ENCODE measurements around the gene MFN2. TPM values are rescaled to one million over a fixed set of nuclear protein-coding genes. Genes with fewer than 3 reads are reported as not detected.

The MFN2 gene
- total RNA-seq, 1 experiment from 2014 or later: 104 TPM

DNA sequence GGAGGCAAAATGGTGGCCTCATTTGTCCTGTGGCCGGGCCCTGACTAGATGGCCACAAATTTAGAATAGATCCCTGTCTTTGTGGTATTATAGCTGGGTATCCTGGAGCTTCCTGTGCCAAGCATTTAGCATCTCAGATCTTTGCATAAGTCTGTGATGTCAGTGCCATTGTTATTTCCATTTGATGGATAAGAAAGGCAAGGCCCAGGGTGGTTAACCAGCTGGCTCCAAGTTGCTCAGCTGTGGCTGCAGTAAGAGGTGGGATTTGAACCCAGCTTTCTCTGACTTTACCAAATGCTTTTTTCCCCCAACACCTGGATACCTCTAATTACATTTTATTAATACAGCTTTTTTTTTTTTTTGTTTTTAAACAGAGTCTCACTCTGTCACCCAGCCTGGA is 71.1 kb downstream of the MFN2 start:
- CTCF ChIA-PET: no interaction called here
- H3K4me3 ChIP-seq (ENCODE audit: low read depth in 2 of 2, low read length in 2 of 2): no peak overlapping the region
- H3K4me1 ChIP-seq (ENCODE audit: control insufficient read depth, insufficient read depth, low read length): no peaks in the 10 kb centered on the region; the same call in 1 of the 2 replicates
- ATAC-seq: no peak
- intact Hi-C loops (cut with micrococcal nuclease; ENCODE audit: unreplicated experiment): no loop called here
- no peaks in the 10 kb centered on the region for H3K27me3 ChIP-seq (ENCODE audit: control insufficient read depth, insufficient read depth, low read length)
- TF ChIP-seq, protein P1, sequence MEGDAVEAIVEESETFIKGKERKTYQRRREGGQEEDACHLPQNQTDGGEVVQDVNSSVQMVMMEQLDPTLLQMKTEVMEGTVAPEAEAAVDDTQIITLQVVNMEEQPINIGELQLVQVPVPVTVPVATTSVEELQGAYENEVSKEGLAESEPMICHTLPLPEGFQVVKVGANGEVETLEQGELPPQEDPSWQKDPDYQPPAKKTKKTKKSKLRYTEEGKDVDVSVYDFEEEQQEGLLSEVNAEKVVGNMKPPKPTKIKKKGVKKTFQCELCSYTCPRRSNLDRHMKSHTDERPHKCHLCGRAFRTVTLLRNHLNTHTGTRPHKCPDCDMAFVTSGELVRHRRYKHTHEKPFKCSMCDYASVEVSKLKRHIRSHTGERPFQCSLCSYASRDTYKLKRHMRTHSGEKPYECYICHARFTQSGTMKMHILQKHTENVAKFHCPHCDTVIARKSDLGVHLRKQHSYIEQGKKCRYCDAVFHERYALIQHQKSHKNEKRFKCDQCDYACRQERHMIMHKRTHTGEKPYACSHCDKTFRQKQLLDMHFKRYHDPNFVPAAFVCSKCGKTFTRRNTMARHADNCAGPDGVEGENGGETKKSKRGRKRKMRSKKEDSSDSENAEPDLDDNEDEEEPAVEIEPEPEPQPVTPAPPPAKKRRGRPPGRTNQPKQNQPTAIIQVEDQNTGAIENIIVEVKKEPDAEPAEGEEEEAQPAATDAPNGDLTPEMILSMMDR (IDR thresholded peaks at IDR 0.05): no peak
- TF ChIP-seq, protein P2, sequence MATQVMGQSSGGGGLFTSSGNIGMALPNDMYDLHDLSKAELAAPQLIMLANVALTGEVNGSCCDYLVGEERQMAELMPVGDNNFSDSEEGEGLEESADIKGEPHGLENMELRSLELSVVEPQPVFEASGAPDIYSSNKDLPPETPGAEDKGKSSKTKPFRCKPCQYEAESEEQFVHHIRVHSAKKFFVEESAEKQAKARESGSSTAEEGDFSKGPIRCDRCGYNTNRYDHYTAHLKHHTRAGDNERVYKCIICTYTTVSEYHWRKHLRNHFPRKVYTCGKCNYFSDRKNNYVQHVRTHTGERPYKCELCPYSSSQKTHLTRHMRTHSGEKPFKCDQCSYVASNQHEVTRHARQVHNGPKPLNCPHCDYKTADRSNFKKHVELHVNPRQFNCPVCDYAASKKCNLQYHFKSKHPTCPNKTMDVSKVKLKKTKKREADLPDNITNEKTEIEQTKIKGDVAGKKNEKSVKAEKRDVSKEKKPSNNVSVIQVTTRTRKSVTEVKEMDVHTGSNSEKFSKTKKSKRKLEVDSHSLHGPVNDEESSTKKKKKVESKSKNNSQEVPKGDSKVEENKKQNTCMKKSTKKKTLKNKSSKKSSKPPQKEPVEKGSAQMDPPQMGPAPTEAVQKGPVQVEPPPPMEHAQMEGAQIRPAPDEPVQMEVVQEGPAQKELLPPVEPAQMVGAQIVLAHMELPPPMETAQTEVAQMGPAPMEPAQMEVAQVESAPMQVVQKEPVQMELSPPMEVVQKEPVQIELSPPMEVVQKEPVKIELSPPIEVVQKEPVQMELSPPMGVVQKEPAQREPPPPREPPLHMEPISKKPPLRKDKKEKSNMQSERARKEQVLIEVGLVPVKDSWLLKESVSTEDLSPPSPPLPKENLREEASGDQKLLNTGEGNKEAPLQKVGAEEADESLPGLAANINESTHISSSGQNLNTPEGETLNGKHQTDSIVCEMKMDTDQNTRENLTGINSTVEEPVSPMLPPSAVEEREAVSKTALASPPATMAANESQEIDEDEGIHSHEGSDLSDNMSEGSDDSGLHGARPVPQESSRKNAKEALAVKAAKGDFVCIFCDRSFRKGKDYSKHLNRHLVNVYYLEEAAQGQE (IDR thresholded peaks at IDR 0.05; ENCODE audit: insufficient read depth in 1 of 2, low read depth in 2 of 2, low read length in 1 of 2): no peak
- TF ChIP-seq POLR2AphosphoS5 (IDR thresholded peaks at IDR 0.05; ENCODE audit: low read depth, low read length): no peak
- no peak for TF ChIP-seq TCF7L2 (IDR thresholded peaks at IDR 0.05; ENCODE audit: low read depth, low read length)
- no peak for TF ChIP-seq SIN3A (IDR thresholded peaks at IDR 0.05; ENCODE audit: borderline replicate concordance, insufficient read depth, low read depth, low read length)
- DNase-seq (ENCODE audit: low read depth, low spot score): no peak
- POLR2A ChIA-PET: interaction anchor here (0.6 kb wide), 2 partner anchors 11 to 125 kb away, joined by 4 to 6 read pairs; partner anchors contain the start of gene KIAA2013
- no TSS peak for BruUV-seq (replicated peaks)
- H3K36me3 ChIP-seq (ENCODE audit: control insufficient read depth, insufficient read depth, low read length): no peaks in the 10 kb centered on the region
- in situ Hi-C loops (cut with HindIII; ENCODE audit: low pct_unique_long_range_greater_than_20kb, low sequenced_read_pairs): no loop called here
- H3K9me3 ChIP-seq (ENCODE audit: control insufficient read depth, insufficient read depth, low read depth, low read length): no peaks in the 10 kb centered on the region
- H3K27ac ChIP-seq (ENCODE audit: low read length): no peak overlapping the region

GRCh38 chr1:12052008-12052573 is 71.8 kb downstream of the MFN2 start:
- ChIA-PET CTCF (no interaction called here), POLR2A (interaction anchor here (0.6 kb wide), 1 partner anchor 126 kb away, joined by 6 read pairs; the partner anchor contains the start of gene KIAA2013)
- ATAC-seq (peak; percentile 72), DNase-seq (ENCODE audit: low read depth, low spot score) (no peak)
- TF ChIP-seq, protein P1 (IDR thresholded peaks at IDR 0.05): no peak
- TF ChIP-seq SIN3A (IDR thresholded peaks at IDR 0.05; ENCODE audit: borderline replicate concordance, insufficient read depth, low read depth, low read length) (no peak), POLR2AphosphoS5 (IDR thresholded peaks at IDR 0.05; ENCODE audit: low read depth, low read length) (no peak), TCF7L2 (IDR thresholded peaks at IDR 0.05; ENCODE audit: low read depth, low read length) (no peak)
- TF ChIP-seq, protein P2 (IDR thresholded peaks at IDR 0.05; ENCODE audit: insufficient read depth in 1 of 2, low read depth in 2 of 2, low read length in 1 of 2): no peak
- no peaks in the 10 kb centered on the region for H3K36me3 ChIP-seq (ENCODE audit: control insufficient read depth, insufficient read depth, low read length)
- no peak overlapping the region for H3K27ac ChIP-seq (ENCODE audit: low read length)
- no peaks in the 10 kb centered on the region; the same call in 1 of the 2 replicates for H3K4me1 ChIP-seq (ENCODE audit: control insufficient read depth, insufficient read depth, low read length)
- in situ Hi-C loops (cut with HindIII; ENCODE audit: low pct_unique_long_range_greater_than_20kb, low sequenced_read_pairs): no loop called here
- no TSS peak for BruUV-seq (replicated peaks)
- intact Hi-C loops (cut with micrococcal nuclease; ENCODE audit: unreplicated experiment): no loop called here
- H3K4me3 ChIP-seq (ENCODE audit: low read depth in 2 of 2, low read length in 2 of 2): no peak overlapping the region
- no peaks in the 10 kb centered on the region for H3K27me3 ChIP-seq (ENCODE audit: control insufficient read depth, insufficient read depth, low read length)
- no peaks in the 10 kb centered on the region for H3K9me3 ChIP-seq (ENCODE audit: control insufficient read depth, insufficient read depth, low read depth, low read length)
